GM19328 (cell line): ENCODE results near the gene CDH4.
"Not testable (repeated sequence)": the region's sequence is repeated elsewhere in the genome, so short reads cannot be mapped to it uniquely, and the experiment has no call there.

ENCODE experiments used
- ATAC-seq: cut with Tn5 transposase; IDR thresholded peaks from one replicate; pipeline ENCODE4 v1.9.1; 2021; ENCODE audit warnings: mild to moderate bottlenecking, moderate library complexity; ENCODE audit not compliant: unreplicated experiment

CDH4 gene

DNA sequence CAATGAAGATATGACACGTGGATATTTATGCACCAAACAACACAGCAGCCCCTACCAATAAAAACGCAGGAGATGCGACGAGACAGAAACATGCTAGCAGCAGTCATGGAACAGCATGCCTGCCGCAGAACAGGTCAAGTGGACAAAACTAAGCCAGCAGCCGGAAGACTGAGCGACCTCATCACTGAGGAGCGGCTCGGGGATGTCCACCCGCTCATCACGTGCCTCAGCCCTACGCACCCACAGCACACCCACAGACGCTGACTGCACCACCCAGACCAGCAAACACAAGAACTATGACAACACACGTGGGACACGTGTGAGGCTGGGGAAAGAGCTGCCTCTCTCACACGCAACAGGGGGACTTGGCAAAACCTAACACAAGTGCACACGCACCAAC lies 731.9 kb downstream of the CDH4 start:
- no peak for ATAC-seq

DNA sequence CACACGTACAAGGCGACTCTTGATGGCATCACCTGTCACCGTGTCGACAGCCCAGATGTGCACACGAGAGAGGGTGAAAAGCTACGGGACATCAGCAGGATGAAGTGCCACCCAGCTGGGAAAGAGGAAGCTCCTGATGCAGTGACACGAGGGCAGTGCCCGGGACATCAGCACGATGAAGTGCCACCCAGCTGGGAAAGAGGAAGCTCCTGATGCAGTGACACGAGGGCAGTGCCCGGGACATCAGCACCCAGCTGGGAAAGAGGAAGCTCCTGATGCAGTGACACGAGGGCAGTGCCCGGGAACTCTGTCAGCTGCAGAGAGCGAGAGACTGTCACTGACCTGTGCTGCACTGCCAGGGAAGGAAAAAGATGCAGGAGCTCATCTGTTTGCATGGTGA lies 732.4 kb downstream of the CDH4 start:
- ATAC-seq = not testable (repeated sequence)

DNA sequence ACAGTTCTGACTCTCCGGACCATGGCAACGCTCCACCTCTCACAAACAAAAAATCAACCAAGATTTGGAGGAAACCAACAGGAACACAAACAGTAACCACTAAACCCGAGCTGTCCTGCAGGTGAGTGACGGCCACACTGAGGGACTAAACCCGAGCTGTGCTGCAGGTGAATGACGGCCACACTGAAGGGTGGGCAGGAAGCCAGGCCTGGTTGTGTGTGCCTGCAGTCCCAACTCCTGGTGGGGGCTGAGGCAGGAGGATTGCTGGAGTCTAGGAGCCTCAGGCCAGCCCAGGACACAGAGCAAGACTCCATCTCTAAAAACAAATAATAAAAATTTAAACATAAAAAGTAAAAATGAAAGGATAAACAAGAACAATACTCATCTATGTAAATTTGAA lies 733.0 kb downstream of the CDH4 start:
- ATAC-seq = no peak

DNA sequence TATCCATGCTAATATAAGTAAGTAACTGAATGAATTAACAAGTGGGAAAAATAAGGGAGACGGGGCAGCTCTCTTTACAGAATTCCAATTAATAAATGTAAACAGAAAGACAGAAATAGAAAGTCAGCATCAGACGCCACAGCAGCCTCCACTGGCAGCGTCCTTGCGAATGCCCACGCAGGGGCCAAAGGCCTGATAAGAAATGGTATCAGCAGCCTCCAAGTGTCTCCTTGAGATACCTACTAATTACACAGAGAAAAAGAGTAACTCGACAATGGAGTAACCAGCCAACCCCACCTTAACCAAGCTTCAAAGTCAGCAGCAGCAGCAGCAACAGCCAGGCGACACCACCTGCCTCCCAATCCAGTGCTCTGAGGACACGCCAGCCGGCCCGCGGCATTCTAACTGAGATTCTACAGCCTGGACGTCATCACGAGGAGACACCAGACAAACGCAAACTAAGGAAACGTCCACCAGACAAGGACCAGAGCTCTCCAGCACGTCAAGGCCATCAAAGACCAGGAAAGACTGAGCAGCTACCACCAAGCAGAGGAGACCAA lies 734.8 kb downstream of the CDH4 start:
- ATAC-seq = no peak

DNA sequence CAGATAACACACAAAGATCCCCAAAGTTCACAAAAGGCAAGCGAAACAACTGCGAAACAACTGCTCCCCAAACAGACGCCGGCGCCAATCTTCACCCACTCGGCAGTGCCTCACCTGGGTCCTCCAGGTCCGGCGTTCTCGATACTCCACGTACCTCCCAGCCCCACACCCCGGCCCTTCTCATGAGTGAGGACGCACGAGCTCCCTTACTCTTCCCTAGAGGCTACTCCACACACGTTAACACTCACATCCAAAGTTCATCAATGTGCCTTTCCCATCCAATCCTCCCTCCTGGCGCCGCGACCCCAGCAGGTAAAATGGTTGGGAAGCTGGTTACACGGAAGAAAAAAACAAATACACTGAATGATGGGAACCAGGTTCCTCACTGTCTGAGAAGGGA lies 736.6 kb downstream of the CDH4 start:
- no peak for ATAC-seq

DNA sequence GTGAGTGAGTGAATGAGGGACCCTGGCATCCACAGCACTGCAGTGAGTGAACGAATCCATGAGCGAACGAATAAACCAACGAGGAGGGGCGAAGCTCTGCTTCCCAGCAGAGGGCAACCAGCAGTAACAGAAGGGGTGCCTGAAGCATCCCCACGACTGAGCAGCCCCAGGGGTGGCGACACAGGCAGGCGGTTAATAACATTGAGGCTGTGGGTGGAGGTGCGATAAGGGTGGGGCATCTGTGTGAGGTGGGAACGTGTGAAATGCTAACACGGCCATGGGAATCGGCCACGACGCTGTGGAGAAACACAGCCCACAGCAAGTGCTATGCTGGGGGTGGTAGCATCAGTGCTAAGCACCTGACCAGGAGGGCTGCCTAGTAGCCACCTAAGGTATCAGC lies 737.7 kb downstream of the CDH4 start:
- ATAC-seq = no peak
